Brain microvascular endothelial cell (primary cell): ENCODE data around the gene PTOV1.
A peak's percentile ranks its signal among the peaks of the same experiment; 100 is the strongest.

Source experiments
- DNase-seq: peaks from one replicate; pipeline ENCODE4 v3.0.0-alpha.2; 2020
- H3K27ac ChIP-seq: fragments of 250-450 bp; sonication (Bioruptor Pico); 2 replicates; pipeline ENCODE4 v1.5.1; 2020; ENCODE audit warnings: mild to moderate bottlenecking, moderate library complexity
- H3K27me3 ChIP-seq: fragments of 250-450 bp; sonication (Bioruptor Pico); replicated peaks from 2 replicates; pipeline ENCODE4 v1.5.1; 2020; ENCODE audit warnings: mild to moderate bottlenecking
- H3K36me3 ChIP-seq: fragments of 250-450 bp; sonication (Bioruptor Pico); replicated peaks from 2 replicates; pipeline ENCODE4 v1.5.1; 2020; ENCODE audit warnings: mild to moderate bottlenecking
- H3K4me3 ChIP-seq: 2 replicates; pipeline ENCODE4 v1.5.1; 2011; ENCODE audit warnings: low read depth, mild to moderate bottlenecking, control low read depth, low read length, moderate library complexity
- in situ Hi-C: cut with HindIII; loops from 2 replicates; pipeline ENCODE4 v1.10.0; 2017; ENCODE audit warnings: low sequenced_read_pairs, low pct_ligation_motif_present
- TF ChIP-seq, protein P1 (sequence below): IDR thresholded peaks from 2 replicates; pipeline ENCODE4 v1.5.1; 2011; ENCODE audit warnings: low read depth, mild to moderate bottlenecking, moderate library complexity, low read length, control low read depth, inconsistent platforms; ENCODE audit errors: missing control alignments

The PTOV1 gene

GRCh38 chr19:49844138-49845095 lies 6.5 kb upstream of the PTOV1 start:
- in situ Hi-C loops = no loop called here
- TF ChIP-seq, protein P1, sequence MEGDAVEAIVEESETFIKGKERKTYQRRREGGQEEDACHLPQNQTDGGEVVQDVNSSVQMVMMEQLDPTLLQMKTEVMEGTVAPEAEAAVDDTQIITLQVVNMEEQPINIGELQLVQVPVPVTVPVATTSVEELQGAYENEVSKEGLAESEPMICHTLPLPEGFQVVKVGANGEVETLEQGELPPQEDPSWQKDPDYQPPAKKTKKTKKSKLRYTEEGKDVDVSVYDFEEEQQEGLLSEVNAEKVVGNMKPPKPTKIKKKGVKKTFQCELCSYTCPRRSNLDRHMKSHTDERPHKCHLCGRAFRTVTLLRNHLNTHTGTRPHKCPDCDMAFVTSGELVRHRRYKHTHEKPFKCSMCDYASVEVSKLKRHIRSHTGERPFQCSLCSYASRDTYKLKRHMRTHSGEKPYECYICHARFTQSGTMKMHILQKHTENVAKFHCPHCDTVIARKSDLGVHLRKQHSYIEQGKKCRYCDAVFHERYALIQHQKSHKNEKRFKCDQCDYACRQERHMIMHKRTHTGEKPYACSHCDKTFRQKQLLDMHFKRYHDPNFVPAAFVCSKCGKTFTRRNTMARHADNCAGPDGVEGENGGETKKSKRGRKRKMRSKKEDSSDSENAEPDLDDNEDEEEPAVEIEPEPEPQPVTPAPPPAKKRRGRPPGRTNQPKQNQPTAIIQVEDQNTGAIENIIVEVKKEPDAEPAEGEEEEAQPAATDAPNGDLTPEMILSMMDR = no peak
- DNase-seq = no peak
- H3K36me3 ChIP-seq = peaks cover 3% of the 10 kb centered on the region
- no peak overlapping the region for H3K4me3 ChIP-seq
- no peaks in the 10 kb centered on the region for H3K27me3 ChIP-seq
- no peak overlapping the region for H3K27ac ChIP-seq

DNA sequence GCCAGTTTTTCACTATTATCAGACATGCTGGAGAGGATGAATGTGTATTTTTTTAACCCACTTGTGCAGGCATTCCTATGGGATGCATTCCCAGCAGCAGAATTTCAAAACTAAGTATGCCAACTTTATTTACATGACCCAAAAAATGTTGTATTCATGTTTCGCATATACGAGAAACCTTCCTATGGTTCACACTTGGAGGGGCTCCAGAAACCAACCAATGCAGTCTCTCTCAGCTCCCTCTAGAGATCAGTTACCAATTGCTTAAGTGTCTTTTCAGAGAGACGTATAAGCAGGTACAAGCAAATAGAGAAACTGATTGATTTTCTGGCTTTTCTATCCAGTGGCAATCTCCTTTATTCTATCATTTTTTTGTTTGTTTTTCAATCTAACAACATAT lies 5.5 kb upstream of the PTOV1 start:
- TF ChIP-seq, protein P1 = peak; percentile 23
- Histone ChIP-seq H3K27me3 (no peaks in the 10 kb centered on the region), H3K27ac (no peak overlapping the region), H3K36me3 (peaks cover 2% of the 10 kb centered on the region), H3K4me3 (no peak overlapping the region)
- no peak for DNase-seq
- in situ Hi-C loops = no loop called here

- Histone ChIP-seq H3K27ac (no peak overlapping the region), H3K36me3 (no peaks in the 10 kb centered on the region), H3K4me3 (no peak overlapping the region), H3K27me3 (no peaks in the 10 kb centered on the region)
- no peak for DNase-seq
- TF ChIP-seq, protein P1 = no peak
- in situ Hi-C loops = no loop called here
These were observed 4.6 kb upstream of the PTOV1 start for GRCh38 chr19:49846408-49846807.

- TF ChIP-seq, protein P1 = no peak
- Histone ChIP-seq H3K27ac (no peak overlapping the region), H3K36me3 (no peaks in the 10 kb centered on the region), H3K27me3 (no peaks in the 10 kb centered on the region), H3K4me3 (no peak overlapping the region)
- DNase-seq = peak; percentile 81
- in situ Hi-C loops = no loop called here
These were observed 2.9 kb upstream of the PTOV1 start for GRCh38 chr19:49847731-49848696.

GRCh38 chr19:49848938-49849337 lies 2.0 kb upstream of the PTOV1 start:
- no peak overlapping the region for H3K4me3 ChIP-seq
- no peak for DNase-seq
- no peaks in the 10 kb centered on the region for H3K36me3 ChIP-seq
- in situ Hi-C loops = no loop called here
- no peak overlapping the region for H3K27ac ChIP-seq
- no peaks in the 10 kb centered on the region for H3K27me3 ChIP-seq
- TF ChIP-seq, protein P1 = no peak
